Mucosa of stomach (tissue), 1 donor: ENCODE data around the gene GAA.

Experiments used
- H3K27me3 ChIP-seq: one replicate; pipeline ENCODE4 v1.7.0; 2013; ENCODE audit warnings: mild to moderate bottlenecking, low read length; ENCODE audit not compliant: control insufficient read depth, insufficient read depth
- H3K36me3 ChIP-seq: one replicate; pipeline ENCODE4 v1.7.0; 2013; ENCODE audit warnings: low read length; ENCODE audit not compliant: control insufficient read depth, insufficient read depth
- H3K4me1 ChIP-seq: one replicate; pipeline ENCODE4 v1.7.0; 2013; ENCODE audit warnings: mild to moderate bottlenecking, low read length; ENCODE audit not compliant: control insufficient read depth, insufficient read depth
- H3K4me3 ChIP-seq: one replicate; pipeline ENCODE4 v1.7.0; 2013; ENCODE audit warnings: low read length
- H3K9ac ChIP-seq: one replicate; pipeline ENCODE4 v1.7.0; 2013; ENCODE audit warnings: mild to moderate bottlenecking, low read length, moderate library complexity
- H3K9me3 ChIP-seq: one replicate; pipeline ENCODE4 v1.7.0; 2013; ENCODE audit warnings: mild to moderate bottlenecking, low read length, moderate library complexity; ENCODE audit not compliant: control insufficient read depth
- donor health status: Pancreatic carcinoma.

GAA gene

GRCh38 chr17:80117491-80118401 lies 16.4 kb downstream of the GAA start:
- Histone ChIP-seq H3K9me3 (no peaks in the 10 kb centered on the region), H3K4me1 (no peaks in the 10 kb centered on the region), H3K9ac (no peak overlapping the region), H3K27me3 (no peaks in the 10 kb centered on the region), H3K36me3 (no peaks in the 10 kb centered on the region), H3K4me3 (no peak overlapping the region)

DNA sequence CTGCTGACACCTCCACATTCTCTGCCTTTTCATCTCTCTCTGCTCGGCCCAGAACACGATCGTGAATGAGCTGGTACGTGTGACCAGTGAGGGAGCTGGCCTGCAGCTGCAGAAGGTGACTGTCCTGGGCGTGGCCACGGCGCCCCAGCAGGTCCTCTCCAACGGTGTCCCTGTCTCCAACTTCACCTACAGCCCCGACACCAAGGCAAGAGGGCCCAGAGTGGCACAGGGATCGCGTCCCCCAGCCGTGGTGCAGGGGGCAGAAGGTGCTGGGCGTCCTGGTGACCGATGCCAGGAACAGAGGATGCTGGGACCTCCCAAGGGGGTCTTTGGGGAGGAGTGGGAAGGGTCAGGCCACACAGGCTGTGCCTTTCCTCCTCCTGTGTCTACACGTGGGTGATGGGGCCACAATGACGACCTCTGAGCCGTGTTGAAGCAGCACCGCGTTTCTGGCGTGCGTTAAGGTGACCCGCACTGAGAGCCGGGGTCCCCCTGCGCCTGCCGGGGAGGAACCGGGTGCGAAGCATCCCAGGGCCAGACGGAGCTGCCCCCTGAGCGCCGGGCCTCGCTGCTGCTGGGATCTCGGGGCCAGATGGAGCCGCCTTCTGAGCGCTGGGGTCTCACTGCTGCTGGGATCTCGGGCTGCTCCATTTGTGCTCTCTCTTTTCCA lies 17.4 kb downstream of the GAA start:
- Histone ChIP-seq H3K4me3 (no peak overlapping the region), H3K9ac (no peak overlapping the region), H3K4me1 (no peaks in the 10 kb centered on the region), H3K9me3 (no peaks in the 10 kb centered on the region), H3K27me3 (no peaks in the 10 kb centered on the region), H3K36me3 (no peaks in the 10 kb centered on the region)

DNA sequence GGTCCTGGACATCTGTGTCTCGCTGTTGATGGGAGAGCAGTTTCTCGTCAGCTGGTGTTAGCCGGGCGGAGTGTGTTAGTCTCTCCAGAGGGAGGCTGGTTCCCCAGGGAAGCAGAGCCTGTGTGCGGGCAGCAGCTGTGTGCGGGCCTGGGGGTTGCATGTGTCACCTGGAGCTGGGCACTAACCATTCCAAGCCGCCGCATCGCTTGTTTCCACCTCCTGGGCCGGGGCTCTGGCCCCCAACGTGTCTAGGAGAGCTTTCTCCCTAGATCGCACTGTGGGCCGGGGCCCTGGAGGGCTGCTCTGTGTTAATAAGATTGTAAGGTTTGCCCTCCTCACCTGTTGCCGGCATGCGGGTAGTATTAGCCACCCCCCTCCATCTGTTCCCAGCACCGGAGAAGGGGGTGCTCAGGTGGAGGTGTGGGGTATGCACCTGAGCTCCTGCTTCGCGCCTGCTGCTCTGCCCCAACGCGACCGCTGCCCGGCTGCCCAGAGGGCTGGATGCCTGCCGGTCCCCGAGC lies 17.9 kb downstream of the GAA start:
- H3K9me3 ChIP-seq: no peaks in the 10 kb centered on the region
- H3K4me1 ChIP-seq: no peaks in the 10 kb centered on the region
- no peaks in the 10 kb centered on the region for H3K36me3 ChIP-seq
- H3K4me3 ChIP-seq: no peak overlapping the region
- no peaks in the 10 kb centered on the region for H3K27me3 ChIP-seq
- no peak overlapping the region for H3K9ac ChIP-seq

DNA sequence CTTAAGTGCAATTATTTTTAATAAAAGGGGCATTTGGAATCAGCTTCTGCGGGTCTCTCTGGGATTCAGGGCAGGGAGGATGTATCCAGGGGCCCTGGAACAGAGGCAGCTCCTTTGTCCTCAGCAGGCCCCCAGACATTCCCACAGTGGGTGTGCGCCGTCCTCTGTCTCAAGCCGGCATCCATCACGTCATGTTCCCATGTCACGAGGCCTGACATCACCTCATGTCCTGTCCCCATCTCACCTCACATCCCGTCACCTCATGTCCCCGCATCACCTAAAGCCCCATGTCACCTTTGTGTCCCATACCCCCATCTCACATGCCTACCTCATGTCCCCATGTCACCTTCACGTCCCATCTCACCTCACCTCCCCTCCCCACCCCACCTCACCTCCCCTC lies 18.5 kb downstream of the GAA start:
- Histone ChIP-seq H3K27me3 (no peaks in the 10 kb centered on the region), H3K9ac (no peak overlapping the region), H3K9me3 (no peaks in the 10 kb centered on the region), H3K4me1 (no peaks in the 10 kb centered on the region), H3K36me3 (no peaks in the 10 kb centered on the region), H3K4me3 (no peak overlapping the region)

GRCh38 chr17:80122026-80122575 lies 20.7 kb downstream of the GAA start:
- H3K36me3 ChIP-seq: no peaks in the 10 kb centered on the region
- no peaks in the 10 kb centered on the region for H3K4me1 ChIP-seq
- no peaks in the 10 kb centered on the region for H3K27me3 ChIP-seq
- H3K9me3 ChIP-seq: no peaks in the 10 kb centered on the region
- H3K4me3 ChIP-seq: no peak overlapping the region
- H3K9ac ChIP-seq: no peak overlapping the region

- Histone ChIP-seq H3K4me1 (no peaks in the 10 kb centered on the region), H3K4me3 (no peak overlapping the region), H3K9ac (no peak overlapping the region), H3K27me3 (no peaks in the 10 kb centered on the region), H3K9me3 (no peaks in the 10 kb centered on the region), H3K36me3 (no peaks in the 10 kb centered on the region)
Measured at GRCh38 chr17:80122926-80123505, 21.6 kb downstream of the GAA start.

DNA sequence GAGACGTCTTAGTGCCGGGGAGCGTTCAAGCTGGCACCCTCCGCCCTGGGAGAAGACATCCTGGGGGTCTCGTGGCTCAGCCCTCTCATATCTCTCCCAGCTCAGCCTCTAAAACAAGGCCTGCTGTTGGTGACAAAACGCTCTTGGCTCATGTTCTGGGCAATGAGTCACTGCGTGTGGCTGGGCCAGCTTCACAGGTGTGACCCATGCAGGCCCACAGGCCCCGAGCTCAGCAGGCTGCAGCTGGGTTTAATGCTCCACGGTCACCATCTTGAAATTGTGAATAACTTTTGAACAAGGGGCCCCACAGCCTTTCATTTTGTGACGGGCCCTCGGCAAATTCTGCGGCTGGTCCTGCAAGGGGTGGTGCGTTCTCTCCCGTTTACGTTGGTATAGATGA lies 22.4 kb downstream of the GAA start:
- Histone ChIP-seq H3K4me3 (no peak overlapping the region), H3K9ac (no peak overlapping the region), H3K27me3 (no peaks in the 10 kb centered on the region), H3K4me1 (no peaks in the 10 kb centered on the region), H3K36me3 (no peaks in the 10 kb centered on the region), H3K9me3 (no peaks in the 10 kb centered on the region)

DNA sequence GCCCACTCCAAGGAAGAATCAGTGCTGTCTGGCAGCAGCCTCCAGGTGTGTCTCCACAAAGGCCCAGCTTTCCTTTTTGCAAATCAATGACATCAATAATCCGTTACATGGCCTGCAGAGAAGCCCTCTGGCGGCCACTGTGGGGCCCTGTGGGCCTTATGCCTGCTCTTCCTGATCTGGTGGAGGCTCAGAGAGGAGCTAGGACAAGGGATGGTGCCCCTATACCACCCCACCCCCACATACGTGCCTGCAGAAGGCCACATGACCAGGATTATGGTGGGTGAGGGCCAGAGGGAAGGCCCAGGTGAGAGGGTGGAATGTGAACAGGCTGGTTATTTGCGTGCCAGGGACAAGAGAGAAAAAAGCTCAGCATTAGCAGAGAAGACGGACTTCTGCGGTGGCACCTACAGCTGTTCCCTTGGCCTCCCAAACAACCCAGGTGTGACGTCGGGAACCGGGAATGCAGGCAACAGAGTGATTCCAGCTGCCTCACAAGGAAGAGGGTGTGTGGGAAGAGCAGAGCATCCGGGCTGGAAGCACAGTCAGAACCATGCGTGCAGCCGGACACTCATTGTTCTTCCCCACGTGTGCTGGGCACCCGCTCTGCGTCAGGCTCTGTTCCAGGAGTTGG lies 23.1 kb downstream of the GAA start:
- H3K4me3 ChIP-seq: no peak overlapping the region

DNA sequence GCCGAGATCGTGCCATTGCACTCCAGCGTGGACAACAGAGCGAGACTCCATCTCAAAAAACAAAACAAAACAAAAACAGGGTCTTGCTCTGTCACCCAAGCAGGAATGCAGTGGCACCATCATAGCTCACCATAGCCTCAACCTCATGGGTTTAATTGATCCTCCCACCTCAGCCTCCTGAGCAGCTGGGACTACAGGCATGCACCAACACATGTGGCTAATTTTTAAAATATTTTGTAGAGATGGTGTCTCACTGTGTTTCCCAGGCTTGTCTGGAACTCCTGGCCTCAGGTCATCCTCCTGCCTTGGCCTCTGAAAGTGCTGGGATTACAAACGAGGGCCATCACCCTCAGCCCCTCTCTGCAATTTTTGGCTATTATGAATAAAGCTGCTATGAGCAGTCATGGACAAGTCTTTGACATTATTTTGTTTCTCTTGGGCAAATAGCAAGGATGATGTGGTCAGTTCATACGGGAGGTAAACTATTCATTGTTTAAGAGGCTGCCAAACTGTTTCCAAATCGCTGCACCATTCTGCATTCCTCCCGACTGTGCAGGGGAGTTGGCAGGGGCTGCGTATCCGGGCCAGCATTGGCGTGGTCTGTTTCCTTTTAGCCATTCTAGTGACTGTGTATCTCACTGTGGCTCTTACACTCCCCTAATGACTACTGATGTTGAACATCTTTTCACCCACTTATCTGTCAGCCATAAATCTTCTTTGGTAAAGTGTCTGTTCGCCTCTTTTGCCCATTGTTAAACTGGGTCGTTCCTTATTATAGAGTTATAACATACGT lies 24.5 kb downstream of the GAA start:
- Histone ChIP-seq H3K9ac (no peak overlapping the region), H3K27me3 (no peaks in the 10 kb centered on the region), H3K4me1 (no peaks in the 10 kb centered on the region), H3K9me3 (no peaks in the 10 kb centered on the region), H3K4me3 (no peak overlapping the region), H3K36me3 (no peaks in the 10 kb centered on the region)

More for the DNA sequence above, 23.1 kb downstream of the GAA start:
- Histone ChIP-seq H3K27me3 (no peaks in the 10 kb centered on the region), H3K4me1 (no peaks in the 10 kb centered on the region), H3K9me3 (no peaks in the 10 kb centered on the region), H3K9ac (no peak overlapping the region), H3K36me3 (no peaks in the 10 kb centered on the region)

DNA sequence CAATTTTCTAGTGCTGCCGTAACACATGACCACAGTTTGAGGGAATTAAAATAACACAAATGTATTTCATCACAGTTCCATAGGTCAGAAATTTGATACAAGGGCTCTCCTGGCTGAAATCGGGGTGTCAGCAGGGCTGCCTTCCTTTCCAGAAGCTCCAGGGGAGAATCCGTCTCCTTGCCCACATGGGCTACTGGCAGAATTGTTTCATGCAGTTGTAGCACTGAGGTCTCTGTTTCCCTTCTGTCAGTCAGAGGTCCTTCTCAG lies 25.0 kb downstream of the GAA start:
- Histone ChIP-seq H3K9ac (no peak overlapping the region), H3K27me3 (no peaks in the 10 kb centered on the region), H3K9me3 (no peaks in the 10 kb centered on the region), H3K4me3 (no peak overlapping the region), H3K4me1 (no peaks in the 10 kb centered on the region), H3K36me3 (no peaks in the 10 kb centered on the region)

GRCh38 chr17:80129006-80129565 lies 27.7 kb downstream of the GAA start:
- Histone ChIP-seq H3K9ac (no peak overlapping the region), H3K27me3 (no peaks in the 10 kb centered on the region), H3K4me1 (no peaks in the 10 kb centered on the region), H3K9me3 (no peaks in the 10 kb centered on the region), H3K4me3 (no peak overlapping the region), H3K36me3 (no peaks in the 10 kb centered on the region)
